Hematopoietic multipotent progenitor cell treated with erythropoietin and hydrocortisone succinate and interleukin-3 and kit ligand, for 4 days (in vitro differentiated cells): ENCODE results near the gene PIRT.

Source experiments
- DNase-seq: peaks from one replicate; pipeline ENCODE4 v3.0.0-alpha.2; 2015

PIRT gene

GRCh38 chr17:10815319-10815718, 22.6 kb downstream of the PIRT start:
- DNase-seq: no peak

GRCh38 chr17:10814075-10814474, 23.8 kb downstream of the PIRT start:
- no peak for DNase-seq

- peak; percentile 64 for DNase-seq
These were observed 25.2 kb downstream of the PIRT start for GRCh38 chr17:10812674-10813073.

- no peak for DNase-seq
These were observed 28.3 kb downstream of the PIRT start for GRCh38 chr17:10809605-10810004.

GRCh38 chr17:10807704-10808128, 30.2 kb downstream of the PIRT start:
- DNase-seq: no peak

GRCh38 chr17:10806545-10807262, 31.2 kb downstream of the PIRT start:
- DNase-seq: no peak

- no peak for DNase-seq
These were observed 32.0 kb downstream of the PIRT start for GRCh38 chr17:10805911-10806310.

- no peak for DNase-seq
These were observed 33.3 kb downstream of the PIRT start for GRCh38 chr17:10804546-10804945.

GRCh38 chr17:10803830-10804475, 33.9 kb downstream of the PIRT start, which contains the start of gene TMEM238L:
TMEM238L (minus strand) TSS chr17:10804099; CDS start chr17:10803963, 136 bp downstream.
- no peak for DNase-seq

- DNase-seq: no peak
These were observed 34.5 kb downstream of the PIRT start for GRCh38 chr17:10803350-10803749.

GRCh38 chr17:10802496-10803284, 35.2 kb downstream of the PIRT start:
- DNase-seq: no peak

GRCh38 chr17:10799407-10799806, 38.5 kb downstream of the PIRT start:
- DNase-seq: no peak

- DNase-seq: no peak
These were observed 39.0 kb downstream of the PIRT start for GRCh38 chr17:10798910-10799309.

- DNase-seq: no peak
These were observed 39.5 kb downstream of the PIRT start for GRCh38 chr17:10798332-10798749.

GRCh38 chr17:10797476-10798328, 40.2 kb downstream of the PIRT start:
- DNase-seq: no peak

GRCh38 chr17:10793816-10794215, 44.1 kb downstream of the PIRT start:
- DNase-seq: no peak

- no peak for DNase-seq
These were observed 44.6 kb downstream of the PIRT start for GRCh38 chr17:10793256-10793655.

GRCh38 chr17:10792151-10792550, 45.7 kb downstream of the PIRT start:
- peak; percentile 44 for DNase-seq

- no peak for DNase-seq
These were observed 47.1 kb downstream of the PIRT start for GRCh38 chr17:10790491-10791401.

GRCh38 chr17:10789694-10790271, 48.1 kb downstream of the PIRT start:
- DNase-seq: no peak
